ENCODE results near the gene SRRM1.

The SRRM1 gene

DNA sequence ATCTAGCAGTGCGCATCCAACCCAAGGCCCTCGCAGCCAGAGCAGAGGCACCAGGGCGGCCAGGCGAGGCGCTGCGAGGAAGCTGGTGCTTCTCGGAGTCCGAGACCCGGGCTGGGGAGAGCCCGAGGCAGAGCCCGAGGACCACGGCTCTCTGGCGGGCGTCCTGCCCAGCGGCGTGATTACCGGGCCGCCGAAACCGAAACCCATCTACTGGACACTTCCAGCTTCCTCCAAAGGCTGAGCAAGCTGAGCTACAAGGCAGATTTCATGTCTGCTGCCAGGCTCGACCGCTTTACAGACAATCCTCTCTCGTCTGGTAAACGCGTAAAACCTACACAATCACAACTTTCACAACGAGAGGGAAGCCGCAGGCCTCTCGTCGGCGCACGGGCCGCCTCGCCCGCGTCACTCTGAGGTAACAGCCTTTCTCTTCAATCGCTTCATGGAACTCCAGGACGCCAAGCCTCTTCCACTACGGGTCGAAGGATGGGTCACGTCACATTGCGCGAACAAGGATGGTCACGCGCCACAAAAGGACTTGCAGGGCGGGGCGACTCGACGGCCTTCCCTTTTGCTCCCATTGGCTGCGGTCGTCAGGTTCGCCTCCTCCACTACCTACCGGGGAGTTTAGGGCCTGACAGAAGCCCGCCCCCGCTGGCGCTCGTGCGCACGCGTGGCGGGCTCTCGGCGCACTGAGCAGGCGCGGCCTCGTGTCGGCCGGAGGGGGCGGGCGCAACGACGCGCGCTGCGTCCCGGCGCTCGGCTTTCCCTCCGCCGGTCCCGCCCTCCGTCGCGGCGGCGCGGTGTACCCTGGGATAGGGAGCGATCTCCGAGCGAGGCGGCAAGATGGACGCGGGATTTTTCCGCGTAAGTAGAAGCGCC lies at the start of gene SRRM1:
TSS of gene SRRM1 (plus strand) at position 822 of the 882 bp plus-strand sequence. CDS start at position 847, 25 bp downstream.
- peak; percentile 100 for DNase-seq

GRCh38 chr1:24594328-24594598 lies 48.8 kb upstream of the SRRM1 start:
- no peak for DNase-seq

DNA sequence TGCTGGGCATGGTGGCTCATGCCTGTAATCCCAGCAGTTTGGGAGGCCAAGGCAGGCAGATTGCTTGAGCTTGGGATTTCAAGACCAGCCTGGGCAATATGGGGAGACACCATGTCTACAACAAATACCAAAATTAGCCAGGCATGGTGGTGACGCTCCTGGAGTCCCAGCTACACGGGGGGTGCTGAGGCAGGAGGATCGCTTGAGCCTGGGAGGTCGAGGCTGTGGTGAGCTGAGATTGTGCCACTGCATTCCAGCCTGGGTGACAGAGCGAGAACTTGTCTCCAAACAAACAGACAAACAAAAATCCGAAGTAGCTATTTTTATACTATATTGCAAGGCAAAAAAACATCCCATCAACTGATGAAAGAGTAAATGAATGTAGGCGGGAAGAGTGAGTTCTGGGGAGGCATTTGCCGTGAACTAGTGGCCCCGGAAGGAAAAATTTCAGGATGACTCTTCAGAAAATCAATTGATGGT lies 46.7 kb upstream of the SRRM1 start:
- DNase-seq = no peak

DNA sequence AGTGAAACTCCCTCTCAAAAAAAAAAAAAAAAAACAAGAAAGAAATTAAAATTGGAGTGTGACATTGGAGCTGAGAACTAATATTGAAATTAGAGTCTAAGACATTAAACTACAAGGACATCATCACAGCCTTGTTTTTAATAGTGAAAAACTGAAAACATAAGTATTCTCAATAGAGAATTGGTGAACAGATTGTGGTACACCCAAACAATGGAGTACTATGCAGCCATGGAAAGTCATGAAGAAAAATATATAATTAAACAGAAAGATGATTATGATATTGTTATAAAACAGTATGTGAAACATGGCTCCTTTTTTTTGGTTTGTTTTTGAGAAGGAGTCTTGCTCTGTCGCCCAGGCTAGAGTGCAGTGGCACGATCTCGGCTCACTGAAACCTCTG lies 43.8 kb upstream of the SRRM1 start:
- DNase-seq = no peak

DNA sequence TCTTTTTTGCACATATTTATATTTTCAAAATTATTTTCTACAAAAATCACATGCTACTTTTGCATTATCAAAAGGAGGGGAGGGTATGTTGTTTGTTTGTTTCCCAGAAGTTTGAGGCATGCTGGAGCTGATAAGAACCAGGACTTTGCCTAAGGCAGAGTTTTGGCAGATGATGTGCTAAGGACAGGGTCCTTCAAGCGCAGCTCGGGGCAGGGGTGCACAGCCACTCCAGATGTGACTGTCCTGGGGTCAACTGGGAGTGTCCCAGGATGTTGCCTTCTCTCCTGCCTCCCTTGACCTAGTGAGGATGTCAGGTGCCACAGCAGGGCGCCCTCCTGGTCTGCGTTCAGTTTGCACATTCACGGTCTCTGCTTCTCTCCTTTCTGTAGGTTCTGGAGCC lies 42.6 kb upstream of the SRRM1 start:
- DNase-seq = no peak

- DNase-seq = no peak
These were observed 37.4 kb upstream of the SRRM1 start for GRCh38 chr1:24605534-24606295.

DNA sequence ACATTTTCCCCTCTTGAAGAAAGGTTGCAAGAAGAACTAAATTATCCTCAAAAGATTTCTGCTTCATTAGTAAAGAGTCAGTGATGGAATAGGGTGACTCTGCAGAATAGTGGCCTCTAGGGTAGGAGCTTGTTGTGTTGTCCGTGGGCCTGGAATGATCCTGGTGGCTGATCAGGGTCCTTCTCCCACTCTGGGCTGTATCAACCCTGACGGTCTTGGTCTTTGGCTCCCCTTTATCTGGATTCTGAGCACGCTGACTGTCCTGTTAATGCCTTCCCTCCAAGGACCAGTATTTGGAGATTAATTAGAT lies 36.9 kb upstream of the SRRM1 start:
- DNase-seq = no peak

DNA sequence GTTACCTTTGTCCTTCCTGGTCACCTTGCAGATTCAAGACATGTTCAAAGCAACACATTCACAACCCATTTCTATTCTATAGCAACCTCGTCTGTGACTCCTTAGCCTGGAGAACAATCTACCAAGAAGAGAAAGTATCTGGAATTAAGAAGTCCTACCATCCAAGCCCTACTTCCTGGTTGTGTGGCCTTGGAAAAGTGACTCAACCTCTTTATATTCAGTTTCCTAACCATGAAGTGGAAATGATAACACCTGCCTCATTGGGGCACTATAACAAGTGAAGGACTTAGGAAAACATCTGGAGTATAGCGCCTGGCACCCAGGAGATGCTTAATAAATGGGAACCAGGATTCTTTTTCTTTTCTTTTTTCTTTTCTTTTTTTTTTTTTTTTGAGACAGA lies 36.5 kb upstream of the SRRM1 start:
- no peak for DNase-seq

- DNase-seq = no peak
These were observed 33.1 kb upstream of the SRRM1 start for GRCh38 chr1:24609949-24610517.

- no peak for DNase-seq
These were observed 23.7 kb upstream of the SRRM1 start for GRCh38 chr1:24619376-24619775.

DNA sequence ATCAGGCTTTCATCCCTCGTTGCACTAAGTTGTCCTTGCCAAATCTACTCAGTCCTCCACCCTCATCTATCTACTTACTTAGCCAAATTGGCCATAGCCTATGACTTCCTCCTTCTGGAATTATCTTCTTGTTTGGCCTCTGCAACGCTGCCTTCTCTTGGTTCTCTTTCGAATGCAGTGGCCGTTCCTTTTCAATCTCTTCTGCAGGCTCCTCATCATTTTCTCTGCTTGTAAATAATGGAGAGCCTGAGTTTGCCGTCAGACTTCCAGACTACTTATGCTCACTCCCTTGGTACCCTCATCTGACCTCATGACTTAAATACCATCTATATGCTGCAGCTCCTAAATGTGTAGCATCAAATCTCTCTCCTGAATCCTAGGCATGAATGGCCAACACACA lies 22.4 kb upstream of the SRRM1 start:
- no peak for DNase-seq

- no peak for DNase-seq
These were observed 22.0 kb upstream of the SRRM1 start for GRCh38 chr1:24621121-24621520.

- DNase-seq = no peak
These were observed 20.9 kb upstream of the SRRM1 start for GRCh38 chr1:24622218-24622617.

DNA sequence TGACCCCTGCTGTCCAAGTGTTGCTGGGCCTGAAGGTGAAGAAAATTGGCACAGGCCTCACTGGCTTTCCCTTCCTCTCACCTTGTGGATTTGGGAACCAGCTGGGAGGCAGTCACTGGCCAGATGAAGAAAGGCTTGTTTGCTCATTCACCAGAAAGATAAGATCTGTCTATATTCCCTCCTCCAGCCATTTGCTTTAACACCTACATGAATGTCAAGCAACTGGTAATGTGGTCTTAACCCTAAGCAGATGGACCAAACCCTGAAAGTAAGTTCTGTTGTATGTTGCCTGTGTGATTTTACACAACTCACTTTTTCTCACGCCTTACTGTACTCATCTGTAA lies 10.3 kb upstream of the SRRM1 start:
- DNase-seq = no peak

- DNase-seq = peak in 1 of 2 donors; percentile 69
These were observed 7.8 kb upstream of the SRRM1 start for GRCh38 chr1:24635195-24635843.

GRCh38 chr1:24636661-24637357 lies 6.3 kb upstream of the SRRM1 start:
- DNase-seq = no peak

GRCh38 chr1:24639094-24639493 lies 4.0 kb upstream of the SRRM1 start:
- DNase-seq = no peak

- no peak for DNase-seq
These were observed 3.2 kb upstream of the SRRM1 start for GRCh38 chr1:24639881-24640280.

DNA sequence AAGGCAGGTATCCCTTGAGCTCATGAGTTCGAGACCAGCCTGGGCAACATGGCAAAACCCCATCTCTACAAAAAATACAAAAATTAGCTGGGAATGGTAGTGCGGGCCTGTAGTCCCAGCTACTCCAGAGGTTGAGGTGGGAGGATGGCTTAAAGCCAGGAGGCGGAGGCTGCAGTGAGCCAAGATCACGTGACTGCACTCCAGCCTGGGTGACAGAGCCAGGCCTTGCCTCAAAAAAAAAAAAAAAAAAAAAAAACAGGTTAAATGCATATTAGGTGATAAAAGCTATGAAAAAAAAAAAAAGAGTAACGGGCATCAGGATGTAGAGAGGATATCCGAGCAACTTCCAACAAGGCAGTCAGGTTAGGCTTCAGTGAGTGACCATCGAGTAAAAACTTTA lies 2.8 kb upstream of the SRRM1 start:
- DNase-seq = no peak

DNA sequence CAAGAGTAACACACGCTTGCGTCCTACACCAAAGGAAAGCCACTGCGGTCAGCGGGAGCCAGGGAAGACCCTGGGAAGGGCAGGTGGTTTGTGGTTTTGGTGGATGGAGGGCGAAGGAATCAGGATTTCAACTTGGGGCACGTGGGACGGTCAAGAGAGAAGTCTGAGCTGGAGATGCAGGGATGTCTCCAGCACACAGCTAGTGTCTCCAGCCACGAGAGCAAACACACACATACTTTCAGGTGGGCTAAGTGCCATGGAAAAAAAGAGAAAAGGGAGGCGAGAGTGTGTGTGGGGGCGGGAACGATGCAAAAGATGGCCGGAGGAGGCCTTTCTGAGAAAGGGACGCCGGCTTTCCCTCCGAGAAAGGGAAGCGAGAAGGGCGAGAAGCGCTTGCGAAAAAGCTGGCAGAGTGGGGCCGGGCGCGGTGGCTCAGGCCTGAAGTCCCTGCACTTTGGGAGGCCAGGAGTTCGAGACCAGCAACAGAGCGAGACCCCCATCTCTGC lies 1.4 kb upstream of the SRRM1 start:
- DNase-seq = peak; percentile 60 to 62

DNA sequence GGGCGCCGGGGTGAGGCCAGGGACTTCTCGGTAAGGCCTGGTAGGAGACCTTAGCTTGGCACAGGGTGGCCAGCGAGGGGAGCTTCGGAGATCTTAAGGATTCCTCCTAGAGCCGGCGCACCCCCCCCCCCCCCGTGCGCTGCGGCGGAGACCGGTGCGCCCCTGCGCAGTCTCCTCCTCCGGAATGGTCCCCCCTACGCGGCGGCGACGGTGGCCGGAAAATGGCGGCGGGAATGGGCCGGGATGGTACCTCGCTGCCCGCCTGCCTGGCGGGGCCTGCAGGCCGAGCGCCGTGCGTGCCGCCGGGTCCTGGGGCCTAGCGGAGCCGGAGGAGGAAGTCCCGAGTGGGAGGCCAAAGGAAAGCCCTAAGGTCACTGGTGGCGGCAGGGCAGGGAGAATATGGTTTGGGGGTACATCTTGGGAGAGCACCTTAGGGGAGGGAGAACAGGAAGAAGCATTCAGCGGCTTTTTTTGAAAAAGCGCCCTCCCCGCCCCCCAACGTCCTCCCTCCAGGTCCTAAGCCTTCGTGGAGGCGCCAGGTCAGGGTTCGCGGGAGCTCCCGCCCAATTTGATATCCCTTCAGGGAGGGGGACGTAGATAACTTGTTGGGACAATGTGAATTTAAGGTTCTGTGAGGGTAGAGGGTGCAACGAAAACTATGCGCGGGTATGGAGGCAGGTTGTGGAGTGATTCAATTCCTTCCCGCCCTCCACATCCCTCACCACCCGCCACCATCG lies 429 bp downstream of the SRRM1 start:
- DNase-seq = no peak

DNA sequence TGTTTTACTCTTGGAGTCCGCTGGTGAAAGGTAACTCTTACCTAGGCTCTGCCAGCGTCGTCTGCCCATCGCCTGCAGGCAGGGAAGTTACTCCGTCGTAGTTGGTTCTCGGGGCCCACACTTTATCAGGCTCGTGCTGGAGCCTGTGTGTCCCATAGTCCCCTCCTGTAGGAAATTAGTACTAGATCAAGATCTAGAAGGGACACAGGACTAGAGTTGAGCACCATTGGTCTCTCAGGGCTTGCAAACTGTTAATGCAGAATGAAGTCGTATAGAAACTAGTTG lies 940 bp downstream of the SRRM1 start:
- no peak for DNase-seq

Data from CD4-positive, alpha-beta T cell treated with Interferon alpha-2 for 1 hour (primary cell).